NOMO-1 treated with DMSO at 0.1 percent for 48 hours (cell line): Measurements from ENCODE around the gene LTBP1.

Experiments
- DNase-seq: peaks from one replicate; lab custom pipeline; 2025; ENCODE audit not compliant: unreplicated experiment; lab: John Stamatoyannopoulos, UW

The LTBP1 gene

GRCh38 chr2:33186937-33187336 lies 240.2 kb downstream of the LTBP1 start:
- no peak for DNase-seq

- DNase-seq = no peak
Measured at GRCh38 chr2:33188799-33189198, 242.0 kb downstream of the LTBP1 start.

DNA sequence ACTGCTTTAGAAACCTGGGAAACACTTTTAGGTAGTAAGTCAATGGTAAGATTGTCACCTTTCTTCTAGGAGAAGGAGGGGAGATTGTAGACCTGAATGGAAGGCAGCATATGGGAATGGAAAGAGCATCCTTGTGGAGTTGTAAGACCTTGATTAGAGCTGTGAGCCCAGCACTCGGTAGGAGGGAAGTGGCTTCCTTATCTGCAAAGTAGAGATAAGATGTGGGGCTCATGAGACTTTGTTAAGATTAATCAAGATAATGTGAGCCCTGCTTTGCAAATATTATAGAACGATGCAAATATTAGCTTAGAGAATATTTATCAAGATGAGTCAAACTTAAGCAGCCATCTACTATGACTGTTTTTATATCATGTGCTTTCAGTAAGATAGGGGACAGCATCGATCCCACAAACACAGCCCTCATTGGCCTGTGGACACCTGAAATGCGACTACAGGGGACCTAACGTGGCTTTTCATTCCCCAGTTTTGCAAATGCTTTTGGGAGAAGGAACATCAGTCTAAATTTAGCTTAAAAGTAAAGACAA lies 243.7 kb downstream of the LTBP1 start:
- no peak for DNase-seq

DNA sequence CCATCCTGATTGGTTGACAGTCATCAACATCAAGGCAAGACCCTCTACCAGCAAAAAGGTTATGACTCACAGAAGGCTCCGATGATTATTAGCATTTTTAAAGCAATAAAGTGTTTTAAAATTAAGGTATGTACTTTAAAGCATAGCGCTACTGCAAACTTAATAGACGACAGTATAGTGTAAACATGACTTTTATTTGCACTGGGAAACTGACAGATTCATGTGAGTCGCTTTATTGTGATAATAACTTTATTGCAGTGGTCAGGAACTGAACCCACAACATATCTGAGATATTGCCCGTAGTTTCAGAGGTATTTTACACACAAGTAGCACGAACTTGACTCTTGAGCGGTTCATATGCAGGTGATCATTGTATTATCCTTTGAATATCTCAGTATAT lies 249.1 kb downstream of the LTBP1 start:
- DNase-seq = no peak

DNA sequence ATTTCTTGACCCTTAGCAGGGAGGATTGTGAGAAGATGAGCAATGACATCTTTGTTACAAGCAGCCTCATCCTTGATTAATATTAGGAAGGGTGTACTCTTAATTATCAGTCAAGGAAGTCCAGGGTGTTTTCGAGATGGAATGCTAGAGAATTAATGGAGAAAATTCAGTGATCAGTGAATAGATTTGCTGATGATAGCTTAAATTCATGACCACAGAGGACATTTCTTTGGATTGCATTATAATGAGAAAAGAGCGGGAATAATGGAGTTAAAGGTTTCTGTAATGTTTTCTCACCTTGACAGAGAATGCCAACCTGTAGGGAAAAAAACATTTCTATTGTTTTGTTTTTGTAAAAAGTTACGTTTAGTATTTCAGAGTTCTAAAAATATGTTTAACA lies 249.9 kb downstream of the LTBP1 start:
- no peak for DNase-seq

- no peak for DNase-seq
Measured at GRCh38 chr2:33197198-33197938, 250.6 kb downstream of the LTBP1 start.

DNA sequence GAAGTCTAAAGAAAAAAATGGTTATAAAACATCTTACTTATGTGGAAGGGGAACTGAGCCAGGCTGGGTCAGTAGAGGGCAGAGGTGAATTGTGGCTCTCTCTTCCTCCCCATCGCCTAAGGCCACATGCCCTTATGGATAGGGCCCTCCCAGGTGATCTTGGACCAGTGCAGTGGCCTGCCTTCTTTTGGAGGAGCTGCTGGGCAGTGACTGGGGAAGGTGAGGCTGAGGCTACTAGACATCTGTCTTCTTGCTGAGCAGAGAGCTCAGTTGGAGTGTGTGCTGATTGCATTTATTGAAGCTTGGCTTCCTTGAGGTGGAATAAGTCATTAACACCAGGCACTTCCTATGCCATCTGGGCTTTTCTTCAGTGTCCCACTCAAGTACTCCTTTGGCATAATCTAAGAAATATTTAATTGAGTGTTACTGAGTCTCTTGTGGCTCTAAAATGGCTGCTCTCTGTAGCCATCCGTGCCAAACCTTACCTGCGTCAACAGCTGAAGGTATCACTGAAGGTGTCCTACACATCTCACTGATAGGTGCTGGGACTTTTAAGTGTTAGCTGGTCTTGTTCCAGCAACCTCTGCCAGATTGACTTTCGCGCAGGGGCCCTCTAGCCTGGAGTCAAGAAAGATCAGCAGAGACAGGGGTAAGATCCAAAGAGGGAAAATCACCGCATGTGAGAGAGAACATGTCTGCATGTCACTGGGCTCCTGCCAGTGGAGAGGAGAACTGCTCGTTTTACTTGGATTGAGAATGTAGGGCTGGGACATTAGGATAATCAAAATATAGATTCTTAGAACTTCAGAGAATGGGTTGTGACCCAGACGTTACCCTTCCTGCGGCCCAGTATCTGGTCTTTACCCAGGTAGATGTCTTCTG lies 256.1 kb downstream of the LTBP1 start:
- no peak for DNase-seq

DNA sequence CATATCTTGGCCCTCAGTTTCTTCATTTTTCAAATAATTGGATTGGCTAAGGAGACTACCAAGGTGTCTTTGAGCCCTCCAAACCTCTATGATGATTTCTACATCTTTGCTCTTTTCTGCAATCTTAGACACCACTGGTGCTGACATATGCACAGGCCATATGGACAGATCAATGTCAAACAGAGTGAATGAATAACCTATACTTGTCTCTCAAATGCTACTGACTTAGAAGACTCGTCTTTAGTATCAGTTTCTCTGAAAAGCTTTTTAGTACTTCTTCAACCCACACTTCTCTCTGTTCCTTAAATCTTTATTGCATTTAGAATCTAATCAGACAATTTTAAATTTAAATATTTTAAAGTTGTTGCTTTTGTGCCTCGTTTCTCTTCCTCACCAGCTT lies 258.2 kb downstream of the LTBP1 start:
- DNase-seq = no peak

DNA sequence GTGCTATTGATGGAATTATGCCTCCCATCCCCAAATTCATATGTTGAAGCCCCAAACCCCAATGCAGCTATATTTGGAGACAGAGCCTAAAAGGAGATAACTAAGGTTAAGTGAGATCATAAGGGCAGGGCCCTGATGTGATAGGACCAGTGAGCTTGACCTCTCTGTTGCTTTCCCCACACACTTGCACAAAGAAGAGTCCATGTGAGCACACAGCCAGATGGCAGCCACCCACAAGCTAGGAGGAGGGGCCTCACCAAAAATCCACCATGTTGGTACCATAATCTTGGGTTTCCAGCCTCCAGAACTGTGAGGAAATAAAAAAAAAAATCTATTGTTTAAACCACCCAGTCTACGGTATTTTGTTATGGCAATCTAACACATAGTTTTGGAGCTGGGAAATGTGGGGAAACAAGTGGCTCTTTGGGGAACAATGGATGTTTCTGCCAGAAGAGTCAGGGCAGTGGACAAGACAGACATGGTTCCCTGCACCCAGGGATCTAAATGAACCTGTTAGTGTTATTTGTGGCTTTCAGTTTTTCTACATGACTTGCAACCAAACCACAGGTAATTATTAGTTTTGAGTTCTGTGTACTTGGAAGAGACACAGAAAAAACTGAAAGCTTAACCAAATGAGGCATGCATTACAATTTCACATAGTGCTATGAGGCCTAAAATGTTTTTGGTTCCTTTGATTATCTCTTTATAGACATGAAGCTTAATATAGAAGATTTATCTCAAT lies 259.1 kb downstream of the LTBP1 start:
- DNase-seq = no peak

DNA sequence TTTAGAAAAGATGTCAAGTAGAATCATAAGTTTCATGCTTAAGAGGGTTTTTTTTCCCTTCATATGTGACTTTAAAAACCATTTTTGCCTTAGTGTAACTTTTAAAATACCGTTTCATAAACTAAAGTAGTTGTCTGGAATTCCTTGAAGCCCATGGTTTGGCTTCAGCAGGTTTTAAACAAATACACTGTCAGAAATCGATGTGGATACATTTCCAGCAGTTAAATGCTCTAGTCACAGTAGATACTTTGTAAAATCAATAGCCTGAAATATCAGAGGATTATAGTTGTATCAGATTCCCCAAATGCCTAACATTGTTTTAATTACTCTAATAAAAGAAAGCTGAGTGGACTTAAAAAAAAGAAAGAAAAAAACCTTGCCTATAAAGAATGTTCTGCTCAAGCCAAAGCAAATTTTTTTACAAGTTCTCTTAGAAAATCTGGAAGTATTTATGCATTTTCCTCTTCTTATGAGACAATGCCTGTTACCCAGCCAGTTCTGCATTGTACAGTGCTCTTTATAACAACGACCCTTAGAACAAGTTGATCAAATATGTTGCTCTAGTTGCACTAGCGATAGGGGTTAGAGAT lies 260.5 kb downstream of the LTBP1 start:
- no peak for DNase-seq

DNA sequence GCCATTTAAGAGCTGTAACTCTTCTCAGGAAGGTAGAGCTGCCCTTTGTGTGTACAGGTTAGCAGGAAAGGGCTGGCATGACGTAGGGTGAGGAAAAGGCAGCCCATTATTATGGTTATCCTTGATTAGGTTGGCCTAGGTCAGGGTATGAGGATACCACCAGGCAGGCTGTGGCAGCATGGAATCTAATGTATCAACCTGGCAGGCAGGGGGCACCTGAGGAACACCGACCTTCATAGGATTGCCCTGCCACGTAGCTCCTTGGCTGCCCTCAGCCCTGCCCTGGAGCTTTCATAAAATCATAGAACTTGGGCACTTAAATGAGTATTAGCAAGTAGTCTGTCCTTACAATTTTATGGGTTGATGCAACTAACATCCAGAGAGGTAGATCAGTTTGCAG lies 261.6 kb downstream of the LTBP1 start:
- no peak for DNase-seq

- DNase-seq = no peak
Measured at GRCh38 chr2:33209976-33210375, 263.2 kb downstream of the LTBP1 start.

DNA sequence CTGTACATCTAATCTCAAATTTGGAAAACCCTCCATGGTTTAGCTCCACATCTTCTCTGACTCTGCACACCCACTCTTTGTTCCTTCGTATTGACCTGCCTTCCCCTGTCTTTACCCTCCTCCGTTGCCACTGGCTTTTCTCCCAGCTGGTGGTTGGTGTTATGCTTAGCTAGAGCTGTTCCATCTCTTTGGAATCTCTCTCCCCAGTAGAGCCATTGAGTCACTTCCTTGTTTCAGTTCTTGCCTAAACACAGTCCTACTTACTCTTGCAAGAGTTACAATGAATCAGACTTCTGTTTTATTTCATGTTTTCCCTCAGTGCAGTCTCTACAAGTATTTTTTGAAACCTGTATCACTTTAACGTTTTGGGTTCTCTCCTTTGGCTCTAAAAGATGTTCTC lies 263.9 kb downstream of the LTBP1 start:
- no peak for DNase-seq

DNA sequence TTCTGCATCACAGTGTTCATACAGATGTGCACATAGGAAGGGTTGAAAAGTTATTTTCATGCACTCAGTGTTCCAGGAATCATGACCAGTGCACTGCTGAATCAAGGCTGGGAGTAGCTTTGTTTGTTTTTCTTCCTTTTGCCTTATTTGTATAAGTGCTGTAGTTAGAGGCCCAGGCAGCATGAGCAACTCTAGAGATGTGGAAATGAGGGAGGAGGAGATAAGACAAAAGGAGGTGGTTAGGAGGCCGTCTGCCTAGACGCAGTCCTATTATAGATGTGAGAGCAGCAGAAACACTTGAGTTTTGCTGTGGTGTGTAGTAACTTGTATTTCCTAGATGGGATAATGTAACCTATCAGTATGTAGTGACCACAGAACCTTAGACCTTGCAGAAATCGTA lies 265.4 kb downstream of the LTBP1 start:
- DNase-seq = no peak

GRCh38 chr2:33213244-33213643 lies 266.5 kb downstream of the LTBP1 start:
- DNase-seq = no peak

- no peak for DNase-seq
Measured at GRCh38 chr2:33213648-33214047, 266.9 kb downstream of the LTBP1 start.

GRCh38 chr2:33214436-33214835 lies 267.7 kb downstream of the LTBP1 start:
- no peak for DNase-seq

- no peak for DNase-seq
Measured at GRCh38 chr2:33214857-33215256, 268.1 kb downstream of the LTBP1 start.

- no peak for DNase-seq
Measured at GRCh38 chr2:33215299-33215698, 268.5 kb downstream of the LTBP1 start.

- no peak for DNase-seq
Measured at GRCh38 chr2:33215983-33216382, 269.2 kb downstream of the LTBP1 start.
